Stimulated activated naive CD8-positive, alpha-beta T cell treated with anti-CD3 and anti-CD28 coated beads, Interleukin-15, Interleukin-2, amounts not matched to agents 100 ng/mL and 50 ng/mL, for 24 hours (primary cell): ENCODE measurements around the gene PLA2G2C.

Source experiments
- H3K27ac Mint-ChIP-seq: one replicate; pipeline ENCODE4 v1.8.0; 2021; ENCODE audit warnings: mild to moderate bottlenecking, mixed read lengths
- H3K27me3 Mint-ChIP-seq: one replicate; pipeline ENCODE4 v1.8.0; 2021; ENCODE audit warnings: mixed read lengths
- H3K36me3 Mint-ChIP-seq: one replicate; pipeline ENCODE4 v1.8.0; 2021; ENCODE audit warnings: low read depth, mixed read lengths
- H3K4me1 Mint-ChIP-seq: one replicate; pipeline ENCODE4 v1.8.0; 2021; ENCODE audit warnings: low read depth, mixed read lengths
- H3K4me3 Mint-ChIP-seq: one replicate; pipeline ENCODE4 v1.8.0; 2021; ENCODE audit warnings: mild to moderate bottlenecking, mixed read lengths
- H3K9me3 Mint-ChIP-seq: one replicate; pipeline ENCODE4 v1.8.0; 2021; ENCODE audit warnings: mixed read lengths

Gene PLA2G2C

DNA sequence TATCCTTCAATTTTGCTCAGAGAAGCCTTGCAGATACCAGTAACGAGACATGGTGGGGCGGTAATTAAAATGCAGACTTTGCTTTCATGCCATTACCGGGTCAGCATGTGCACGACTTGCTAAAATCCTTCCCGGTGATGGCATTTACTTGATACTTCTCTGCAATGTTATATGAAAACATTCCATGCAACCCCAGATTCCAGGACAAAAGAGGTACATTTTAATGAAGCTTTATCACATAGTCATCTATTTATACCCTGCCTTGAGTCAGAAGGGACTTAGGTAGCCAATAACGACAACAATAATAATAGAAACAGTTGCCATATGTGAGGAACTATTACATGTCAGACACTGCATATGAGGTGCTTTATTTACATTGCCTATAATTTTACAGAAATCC is 29.4 kb upstream of the PLA2G2C start:
- peaks cover 23% of the 10 kb centered on the region for H3K4me1 Mint-ChIP-seq
- H3K27ac Mint-ChIP-seq = no peak overlapping the region
- peaks cover 58% of the 10 kb centered on the region for H3K27me3 Mint-ChIP-seq
- no peaks in the 10 kb centered on the region for H3K36me3 Mint-ChIP-seq
- H3K4me3 Mint-ChIP-seq = no peak overlapping the region
- no peaks in the 10 kb centered on the region for H3K9me3 Mint-ChIP-seq

DNA sequence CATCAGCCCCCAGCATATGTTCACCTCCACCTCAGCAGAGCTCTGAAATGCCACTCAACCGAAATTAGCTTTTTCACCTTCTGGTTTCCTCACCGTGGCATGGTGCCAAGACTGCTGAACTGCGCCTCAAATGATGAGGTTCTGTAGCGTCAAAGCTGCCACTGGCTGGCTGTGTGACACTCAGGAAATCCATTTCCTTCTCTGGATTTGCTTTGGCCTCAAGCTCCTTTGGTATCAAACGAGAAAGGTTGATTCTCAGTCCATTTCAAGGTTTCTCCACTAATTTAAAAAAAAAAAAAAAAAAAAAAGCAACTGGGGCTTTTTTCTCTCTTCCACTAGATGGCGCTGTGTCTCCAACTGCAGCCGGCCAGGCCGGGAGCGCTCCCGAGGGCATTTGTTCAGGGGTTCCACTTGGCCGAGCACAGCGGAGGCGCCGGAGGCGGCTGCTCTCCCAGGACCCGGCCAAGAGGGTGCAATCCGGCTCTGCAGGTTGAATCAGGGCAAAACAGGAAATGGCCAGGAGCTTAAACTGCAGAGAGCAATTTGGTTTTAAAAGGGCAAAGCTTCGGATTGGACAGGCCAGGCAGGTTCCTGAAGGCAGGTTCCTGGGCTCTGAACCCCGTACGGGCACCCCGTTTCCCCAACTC is 26.5 kb upstream of the PLA2G2C start:
- Mint-ChIP-seq H3K9me3 (no peaks in the 10 kb centered on the region), H3K27me3 (peaks cover 56% of the 10 kb centered on the region), H3K4me3 (peak overlapping the region; percentile 62), H3K27ac (peak overlapping the region; percentile 86), H3K36me3 (no peaks in the 10 kb centered on the region), H3K4me1 (peaks cover 48% of the 10 kb centered on the region)

DNA sequence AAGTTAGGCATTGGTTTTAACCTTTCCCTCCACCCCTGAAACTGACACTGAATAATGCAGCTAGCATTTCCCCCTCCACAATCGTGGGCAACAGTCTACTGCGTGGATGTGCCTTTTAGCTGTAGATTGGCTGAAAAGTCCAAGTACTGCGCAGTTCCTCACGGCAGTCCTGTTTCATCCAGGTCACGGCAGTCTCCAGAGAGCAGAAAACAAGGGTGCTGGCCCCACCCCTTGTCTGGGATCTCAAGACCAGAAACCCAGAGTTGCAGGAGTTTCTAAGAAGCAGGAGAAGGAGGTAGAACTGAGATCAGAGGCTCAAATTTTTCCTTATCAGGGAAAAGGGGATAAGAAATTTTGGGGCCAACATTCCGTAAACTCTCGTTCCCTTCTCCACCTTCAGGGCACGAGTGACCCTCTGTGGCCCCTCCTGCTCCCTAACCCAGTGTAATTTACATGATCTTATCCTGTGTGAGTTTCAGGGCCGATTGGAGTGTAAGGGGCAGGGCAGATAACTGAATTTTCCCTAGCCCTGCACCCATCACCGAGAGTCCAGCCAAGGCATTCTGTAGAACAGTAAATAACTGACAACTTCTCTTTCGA is 25.9 kb upstream of the PLA2G2C start:
- Mint-ChIP-seq H3K4me3 (peak overlapping the region; percentile 62), H3K36me3 (no peaks in the 10 kb centered on the region), H3K27ac (peak overlapping the region; percentile 86), H3K27me3 (peaks cover 53% of the 10 kb centered on the region), H3K9me3 (no peaks in the 10 kb centered on the region), H3K4me1 (peaks cover 53% of the 10 kb centered on the region)

DNA sequence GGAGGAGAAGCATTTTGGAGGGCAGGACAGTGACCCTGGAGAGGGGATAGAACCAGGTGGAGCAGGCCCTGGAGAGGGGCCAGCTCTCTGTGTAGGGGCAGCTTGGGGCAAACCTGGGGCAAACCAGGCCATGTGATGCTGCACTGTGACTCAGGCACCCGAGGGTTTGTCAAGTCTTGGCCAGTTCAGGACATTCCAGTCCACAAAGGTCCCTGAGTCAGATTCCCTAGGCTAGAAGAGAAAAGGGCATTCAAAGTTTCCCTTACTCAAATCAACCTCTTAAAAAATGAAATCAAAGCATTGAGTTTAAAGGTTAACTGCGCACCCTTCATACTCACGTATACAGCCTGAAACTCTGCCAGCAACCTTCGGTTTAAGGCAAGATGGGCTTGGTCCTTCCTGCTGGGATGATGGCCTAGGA is 25.2 kb upstream of the PLA2G2C start:
- Mint-ChIP-seq H3K4me3 (peak overlapping the region; percentile 48), H3K4me1 (peaks cover 55% of the 10 kb centered on the region), H3K27me3 (peaks cover 52% of the 10 kb centered on the region), H3K36me3 (no peaks in the 10 kb centered on the region), H3K27ac (peak overlapping the region; percentile 84), H3K9me3 (no peaks in the 10 kb centered on the region)

DNA sequence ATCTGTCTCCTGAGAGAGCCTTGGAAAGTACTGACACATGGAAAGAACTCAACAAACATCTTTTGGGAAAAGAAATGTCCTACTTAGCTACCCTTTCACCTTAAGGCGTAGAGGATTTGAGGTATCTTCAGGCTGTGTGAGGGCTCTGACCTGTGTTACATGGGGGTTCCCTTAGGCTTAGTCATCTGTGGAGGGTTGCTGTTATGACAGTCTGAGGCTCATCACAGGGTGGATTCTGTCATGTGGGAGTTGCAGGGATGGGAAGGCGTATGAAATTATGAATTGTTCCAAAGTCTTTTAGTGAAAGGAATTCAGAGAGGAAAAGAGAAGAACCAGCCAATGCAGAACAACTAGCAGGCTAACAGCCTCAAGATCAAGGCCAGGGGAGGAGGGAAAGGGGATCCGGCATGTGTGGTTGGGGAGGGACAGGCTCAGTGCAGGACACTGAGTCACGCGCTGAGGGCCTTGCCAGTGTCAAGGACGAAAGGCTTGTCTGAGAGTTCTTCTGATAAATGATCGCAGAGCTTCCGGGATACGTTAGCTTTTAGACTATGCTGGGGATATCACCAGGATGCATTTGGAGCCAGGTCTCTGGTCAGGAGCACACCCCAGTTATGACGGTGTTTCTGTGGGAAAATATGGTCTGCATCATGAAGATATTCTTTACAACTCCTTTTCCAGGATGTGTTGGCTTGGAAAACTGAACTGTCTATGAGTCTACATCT is 24.6 kb upstream of the PLA2G2C start:
- Mint-ChIP-seq H3K36me3 (no peaks in the 10 kb centered on the region), H3K4me3 (peak overlapping the region; percentile 35), H3K4me1 (peaks cover 55% of the 10 kb centered on the region), H3K27me3 (peaks cover 46% of the 10 kb centered on the region), H3K27ac (peak overlapping the region; percentile 84), H3K9me3 (no peaks in the 10 kb centered on the region)

DNA sequence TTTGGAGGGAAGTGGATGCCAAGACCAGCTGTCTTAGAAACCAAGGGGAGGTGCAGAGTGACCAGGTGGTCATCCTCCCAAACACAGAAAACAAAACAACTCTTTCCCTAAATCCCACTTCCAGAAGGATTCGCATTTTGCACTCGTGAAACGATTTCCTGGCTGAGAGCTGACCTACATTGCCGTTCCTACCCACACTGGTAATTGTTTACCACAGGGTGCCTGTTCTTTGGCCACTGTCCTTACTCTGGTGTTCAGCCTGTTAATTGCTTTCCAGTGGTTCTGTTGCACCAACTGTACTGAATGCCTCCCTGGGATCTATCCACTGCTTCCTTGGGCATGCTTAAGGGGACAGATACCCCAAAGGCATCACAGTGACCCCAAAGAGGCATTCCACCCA is 23.2 kb upstream of the PLA2G2C start:
- peaks cover 33% of the 10 kb centered on the region for H3K27me3 Mint-ChIP-seq

DNA sequence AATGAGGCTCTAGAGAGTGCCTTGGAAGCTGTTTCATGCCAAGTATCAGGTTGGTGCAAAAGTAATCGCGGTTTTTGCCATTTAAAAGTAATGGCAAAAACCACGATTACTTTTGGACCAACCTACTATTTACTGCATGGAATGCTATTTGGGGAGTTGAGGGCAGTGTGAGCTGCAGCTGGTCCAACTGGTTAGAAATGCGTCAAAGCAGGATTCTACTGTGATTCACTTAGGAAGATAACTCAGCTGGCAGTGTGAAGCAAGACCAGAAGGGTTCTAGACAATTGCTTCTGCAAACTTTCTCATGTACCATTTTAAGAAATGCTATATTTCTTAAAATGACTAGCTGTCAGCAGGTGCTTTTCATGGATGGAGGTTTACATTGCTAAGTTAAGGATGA is 21.2 kb upstream of the PLA2G2C start:
- H3K9me3 Mint-ChIP-seq = no peaks in the 10 kb centered on the region
- no peak overlapping the region for H3K27ac Mint-ChIP-seq
- peaks cover 23% of the 10 kb centered on the region for H3K27me3 Mint-ChIP-seq
- peaks cover 50% of the 10 kb centered on the region for H3K4me1 Mint-ChIP-seq
- no peaks in the 10 kb centered on the region for H3K36me3 Mint-ChIP-seq
- H3K4me3 Mint-ChIP-seq = no peak overlapping the region

More for the DNA sequence above, 23.2 kb upstream of the PLA2G2C start:
- H3K4me1 Mint-ChIP-seq = peaks cover 55% of the 10 kb centered on the region
- no peaks in the 10 kb centered on the region for H3K36me3 Mint-ChIP-seq
- peak overlapping the region; percentile 75 for H3K27ac Mint-ChIP-seq
- H3K9me3 Mint-ChIP-seq = no peaks in the 10 kb centered on the region
- H3K4me3 Mint-ChIP-seq = no peak overlapping the region

DNA sequence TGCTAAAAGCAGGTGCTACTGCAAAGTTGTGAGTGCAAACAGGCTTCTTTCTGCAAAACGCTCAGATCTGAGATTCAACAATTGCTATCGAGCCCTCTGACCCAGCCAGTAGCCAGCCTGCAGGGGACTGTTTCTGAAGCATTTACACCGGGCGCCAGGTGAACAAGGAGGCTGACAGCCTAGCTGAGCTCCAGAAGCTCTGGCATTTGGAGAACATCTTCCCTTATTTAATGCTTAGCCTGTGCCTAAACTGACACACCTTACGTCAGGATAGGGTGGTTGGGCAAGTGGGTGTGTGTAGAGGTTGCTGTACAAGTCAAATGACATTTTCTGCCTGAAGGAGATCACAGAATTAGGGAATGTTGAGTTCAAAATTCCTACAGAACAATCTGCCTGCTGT is 15.8 kb upstream of the PLA2G2C start:
- no peaks in the 10 kb centered on the region for H3K36me3 Mint-ChIP-seq

DNA sequence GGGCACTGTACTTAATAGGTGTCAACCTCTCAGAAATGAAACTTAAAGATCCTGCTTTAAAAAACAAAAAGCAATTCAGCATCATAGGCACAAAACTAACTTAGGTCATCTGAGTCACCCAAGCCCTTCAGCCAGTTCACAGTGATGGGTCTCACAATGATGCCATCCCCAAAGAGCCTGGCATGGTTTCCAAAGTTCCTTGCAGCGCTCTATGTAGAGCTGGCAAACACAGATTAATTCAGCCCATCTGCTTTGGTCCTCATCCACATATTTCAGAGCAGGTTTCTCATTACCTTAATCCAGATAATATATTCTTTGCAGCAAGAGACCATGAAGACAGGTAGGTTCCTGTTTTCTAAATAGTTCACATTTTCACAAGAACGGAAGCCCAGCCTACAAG is 14.6 kb upstream of the PLA2G2C start:
- Mint-ChIP-seq H3K9me3 (no peaks in the 10 kb centered on the region), H3K27ac (no peak overlapping the region), H3K4me3 (no peak overlapping the region), H3K4me1 (no peaks in the 10 kb centered on the region), H3K36me3 (no peaks in the 10 kb centered on the region), H3K27me3 (peaks cover 30% of the 10 kb centered on the region)

More for the DNA sequence above, 15.8 kb upstream of the PLA2G2C start:
- H3K27ac Mint-ChIP-seq = no peak overlapping the region
- peaks cover 24% of the 10 kb centered on the region for H3K27me3 Mint-ChIP-seq
- H3K4me3 Mint-ChIP-seq = no peak overlapping the region
- H3K9me3 Mint-ChIP-seq = no peaks in the 10 kb centered on the region
- H3K4me1 Mint-ChIP-seq = peaks cover 2% of the 10 kb centered on the region

DNA sequence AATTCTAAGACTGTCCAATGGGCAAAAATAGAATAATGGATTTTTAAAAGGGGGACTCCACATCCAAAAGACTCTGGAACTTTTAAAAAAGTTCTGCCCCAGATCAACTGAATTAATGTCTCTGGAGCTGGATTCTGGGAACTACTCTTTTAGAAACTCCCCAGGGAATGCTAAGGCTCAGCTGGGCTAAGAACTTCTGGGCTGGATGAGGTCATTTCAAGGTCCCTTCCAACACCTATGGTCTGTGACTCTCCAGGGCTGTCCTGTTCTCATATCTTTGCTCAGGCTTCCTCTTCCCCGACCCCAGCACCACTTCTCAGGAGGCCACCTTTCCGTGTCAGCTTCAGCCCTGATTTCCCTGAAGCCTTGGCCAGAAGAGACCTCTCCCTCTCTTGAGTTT is 13.5 kb upstream of the PLA2G2C start:
- H3K36me3 Mint-ChIP-seq = no peaks in the 10 kb centered on the region
- no peaks in the 10 kb centered on the region for H3K9me3 Mint-ChIP-seq
- H3K27ac Mint-ChIP-seq = no peak overlapping the region
- peaks cover 36% of the 10 kb centered on the region for H3K27me3 Mint-ChIP-seq
- H3K4me3 Mint-ChIP-seq = no peak overlapping the region
- peaks cover 6% of the 10 kb centered on the region for H3K4me1 Mint-ChIP-seq

DNA sequence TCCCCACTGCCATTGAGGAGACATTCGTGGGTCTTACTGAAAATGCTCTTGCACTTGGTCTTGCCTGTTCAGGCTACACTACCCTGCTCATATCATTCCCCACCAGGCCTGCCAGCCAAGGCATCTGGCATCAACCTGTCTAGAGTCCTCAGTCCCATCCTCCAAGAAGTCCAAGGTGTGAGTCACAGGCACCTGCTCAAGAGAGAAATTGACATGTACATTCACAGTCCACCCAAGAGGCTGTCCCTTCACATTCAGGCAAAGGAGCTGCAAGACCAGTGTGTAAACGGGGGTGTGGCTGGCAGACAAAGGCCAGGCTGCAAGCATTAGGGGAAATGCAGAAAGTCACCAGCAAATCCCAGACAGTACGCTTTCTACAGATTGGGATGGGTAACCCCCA is 13.1 kb upstream of the PLA2G2C start:
- H3K9me3 Mint-ChIP-seq = no peaks in the 10 kb centered on the region
- H3K27ac Mint-ChIP-seq = no peak overlapping the region
- H3K36me3 Mint-ChIP-seq = no peaks in the 10 kb centered on the region
- peaks cover 40% of the 10 kb centered on the region for H3K27me3 Mint-ChIP-seq
- H3K4me3 Mint-ChIP-seq = no peak overlapping the region
- H3K4me1 Mint-ChIP-seq = peaks cover 8% of the 10 kb centered on the region

DNA sequence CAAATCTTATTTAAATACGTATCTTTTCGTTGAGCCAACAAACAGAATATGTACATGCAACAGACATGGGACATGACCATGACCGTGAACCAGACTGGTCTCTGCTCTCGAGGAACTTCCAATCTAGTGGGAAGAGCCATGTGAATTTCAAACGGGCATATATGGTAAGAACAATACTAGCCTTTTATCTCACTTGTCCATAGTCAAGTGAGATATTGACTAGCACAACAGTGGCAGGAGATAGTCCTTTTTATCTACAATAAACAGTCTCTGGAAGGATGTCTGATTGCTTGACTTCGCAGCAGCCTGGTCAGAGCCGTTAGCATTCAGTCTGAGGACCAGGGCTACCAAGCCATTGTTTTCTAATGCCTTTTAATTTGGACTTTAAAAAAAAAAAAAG is 12.6 kb upstream of the PLA2G2C start:
- H3K4me3 Mint-ChIP-seq = no peak overlapping the region
- H3K9me3 Mint-ChIP-seq = no peaks in the 10 kb centered on the region
- no peaks in the 10 kb centered on the region for H3K36me3 Mint-ChIP-seq
- H3K4me1 Mint-ChIP-seq = peaks cover 8% of the 10 kb centered on the region
- H3K27ac Mint-ChIP-seq = no peak overlapping the region
- peaks cover 43% of the 10 kb centered on the region for H3K27me3 Mint-ChIP-seq

DNA sequence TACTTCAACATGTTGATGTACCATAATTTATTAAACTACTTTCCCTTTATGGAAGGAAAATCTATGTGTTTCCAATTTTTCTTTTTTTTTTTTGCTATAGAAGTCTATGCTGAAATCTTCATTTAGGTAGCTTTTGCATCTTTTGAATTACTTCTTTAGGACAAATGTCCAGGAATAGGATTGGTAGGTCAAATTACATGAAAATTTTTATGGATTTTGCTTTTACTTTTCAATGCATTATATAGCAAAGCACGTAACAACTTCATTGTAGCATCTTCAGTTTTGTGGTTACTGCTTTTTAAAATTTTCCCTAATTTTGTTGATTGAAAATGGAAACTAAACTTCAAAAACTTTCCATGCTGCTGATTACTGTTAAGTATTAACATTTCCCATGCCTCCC is 12.0 kb upstream of the PLA2G2C start:
- Mint-ChIP-seq H3K36me3 (no peaks in the 10 kb centered on the region), H3K27me3 (peaks cover 45% of the 10 kb centered on the region), H3K4me1 (peaks cover 8% of the 10 kb centered on the region), H3K4me3 (no peak overlapping the region), H3K27ac (no peak overlapping the region), H3K9me3 (no peaks in the 10 kb centered on the region)

DNA sequence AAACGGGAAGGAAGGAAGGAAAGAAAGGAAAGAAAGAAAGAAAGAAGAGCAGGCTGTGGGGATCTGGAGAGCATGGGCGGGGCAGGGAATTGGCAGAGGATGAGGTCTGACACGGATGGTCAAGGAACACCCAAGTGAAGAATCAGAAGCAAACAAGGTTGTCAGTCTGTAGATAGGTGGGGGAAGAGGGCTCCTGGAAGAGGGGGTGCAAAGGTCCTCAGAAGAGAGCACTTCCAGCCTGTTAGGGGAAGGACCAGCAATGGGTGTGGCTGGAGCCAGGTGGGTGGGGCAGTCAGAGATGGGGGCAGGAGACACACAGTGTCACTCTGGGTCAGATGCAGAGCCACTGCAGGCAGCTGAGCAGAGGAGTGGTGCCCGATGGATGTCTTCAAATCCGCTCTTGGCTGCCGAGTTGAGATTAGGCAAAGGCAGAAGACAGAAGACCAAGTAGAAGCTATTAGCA is 11.0 kb upstream of the PLA2G2C start:
- Mint-ChIP-seq H3K27me3 (peaks cover 47% of the 10 kb centered on the region), H3K4me1 (peaks cover 8% of the 10 kb centered on the region), H3K4me3 (no peak overlapping the region), H3K9me3 (no peaks in the 10 kb centered on the region), H3K36me3 (no peaks in the 10 kb centered on the region), H3K27ac (no peak overlapping the region)

DNA sequence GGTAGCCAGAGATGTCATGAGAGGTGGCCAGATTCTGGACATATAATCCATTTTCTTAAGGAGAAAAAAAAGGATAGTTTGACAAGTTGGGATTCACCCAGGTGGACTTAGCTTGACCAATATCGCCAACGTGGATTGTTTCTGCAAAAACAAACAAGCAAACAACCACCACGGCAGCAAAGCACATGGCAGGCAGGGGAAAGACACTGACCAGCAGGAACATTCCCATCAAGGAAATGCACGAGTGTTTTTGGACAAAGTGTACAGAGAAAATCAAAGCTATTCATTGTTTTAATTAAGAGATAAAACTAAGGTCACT is 9.1 kb upstream of the PLA2G2C start:
- H3K27ac Mint-ChIP-seq = no peak overlapping the region
- peaks cover 8% of the 10 kb centered on the region for H3K4me1 Mint-ChIP-seq
- H3K27me3 Mint-ChIP-seq = peaks cover 49% of the 10 kb centered on the region
- no peaks in the 10 kb centered on the region for H3K36me3 Mint-ChIP-seq
- H3K4me3 Mint-ChIP-seq = no peak overlapping the region
- no peaks in the 10 kb centered on the region for H3K9me3 Mint-ChIP-seq
